AG09309 (cell line): ENCODE measurements around the gene GFRAL.
"Not testable (repeated sequence)": the region's sequence is repeated elsewhere in the genome, so short reads cannot be mapped to it uniquely, and the experiment has no call there.

ENCODE experiments used
- DNase-seq: peaks from one replicate; pipeline ENCODE4 v3.0.0-alpha.2; 2010; ENCODE audit warnings: low read depth
- H3K4me3 ChIP-seq: 2 replicates; pipeline ENCODE4 v1.5.1; 2011; ENCODE audit warnings: mild to moderate bottlenecking, low read depth, low read length, moderate library complexity; ENCODE audit not compliant: control insufficient read depth
- TF ChIP-seq, protein P1 (sequence below): IDR thresholded peaks from 2 replicates; pipeline ENCODE4 v1.5.1; 2011; ENCODE audit warnings: mild to moderate bottlenecking, low read depth, low read length, inconsistent platforms; ENCODE audit not compliant: insufficient read depth, control insufficient read depth; ENCODE audit errors: missing control alignments

GFRAL gene

DNA sequence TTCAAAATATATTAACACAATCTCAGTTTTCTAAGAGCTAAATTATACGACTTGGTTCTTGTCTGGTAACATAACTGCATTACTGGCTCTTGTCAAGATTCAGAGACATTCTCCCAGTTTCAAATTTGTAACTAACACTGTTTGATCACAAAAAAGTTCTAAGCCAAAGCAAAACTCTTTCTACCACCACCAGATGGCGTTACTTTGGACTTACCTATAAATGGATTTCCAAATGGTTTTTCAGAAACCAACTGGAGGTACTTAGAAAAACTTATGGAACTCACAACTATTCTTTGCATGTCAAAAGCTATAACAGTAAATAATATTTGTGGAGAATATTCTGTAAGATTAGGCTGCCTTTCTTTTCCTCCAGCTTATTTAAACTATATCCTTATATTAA is 34.2 kb upstream of the GFRAL start:
- DNase-seq: no peak
- H3K4me3 ChIP-seq: no peak overlapping the region
- TF ChIP-seq, protein P1, sequence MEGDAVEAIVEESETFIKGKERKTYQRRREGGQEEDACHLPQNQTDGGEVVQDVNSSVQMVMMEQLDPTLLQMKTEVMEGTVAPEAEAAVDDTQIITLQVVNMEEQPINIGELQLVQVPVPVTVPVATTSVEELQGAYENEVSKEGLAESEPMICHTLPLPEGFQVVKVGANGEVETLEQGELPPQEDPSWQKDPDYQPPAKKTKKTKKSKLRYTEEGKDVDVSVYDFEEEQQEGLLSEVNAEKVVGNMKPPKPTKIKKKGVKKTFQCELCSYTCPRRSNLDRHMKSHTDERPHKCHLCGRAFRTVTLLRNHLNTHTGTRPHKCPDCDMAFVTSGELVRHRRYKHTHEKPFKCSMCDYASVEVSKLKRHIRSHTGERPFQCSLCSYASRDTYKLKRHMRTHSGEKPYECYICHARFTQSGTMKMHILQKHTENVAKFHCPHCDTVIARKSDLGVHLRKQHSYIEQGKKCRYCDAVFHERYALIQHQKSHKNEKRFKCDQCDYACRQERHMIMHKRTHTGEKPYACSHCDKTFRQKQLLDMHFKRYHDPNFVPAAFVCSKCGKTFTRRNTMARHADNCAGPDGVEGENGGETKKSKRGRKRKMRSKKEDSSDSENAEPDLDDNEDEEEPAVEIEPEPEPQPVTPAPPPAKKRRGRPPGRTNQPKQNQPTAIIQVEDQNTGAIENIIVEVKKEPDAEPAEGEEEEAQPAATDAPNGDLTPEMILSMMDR: peak; percentile 37

DNA sequence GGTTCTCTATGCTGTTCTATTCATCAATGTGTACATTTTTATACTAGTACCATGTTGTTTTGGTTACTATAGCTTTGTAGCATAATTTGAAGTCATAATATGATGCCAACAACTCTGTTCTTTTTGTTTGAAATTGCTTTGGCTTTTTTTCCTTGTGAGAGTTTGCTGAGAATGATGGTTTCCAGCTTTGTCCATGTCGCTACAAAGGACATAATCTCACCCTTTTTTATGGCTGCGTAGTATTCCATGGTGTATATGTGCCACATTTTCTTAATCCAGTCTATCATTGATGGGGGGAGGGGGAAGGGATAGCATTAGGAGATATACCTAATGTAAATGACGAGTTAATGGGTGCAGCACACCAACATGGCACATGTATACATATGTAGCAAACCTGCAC is 30.1 kb upstream of the GFRAL start:
- DNase-seq, H3K4me3 ChIP-seq: not testable (repeated sequence)

DNA sequence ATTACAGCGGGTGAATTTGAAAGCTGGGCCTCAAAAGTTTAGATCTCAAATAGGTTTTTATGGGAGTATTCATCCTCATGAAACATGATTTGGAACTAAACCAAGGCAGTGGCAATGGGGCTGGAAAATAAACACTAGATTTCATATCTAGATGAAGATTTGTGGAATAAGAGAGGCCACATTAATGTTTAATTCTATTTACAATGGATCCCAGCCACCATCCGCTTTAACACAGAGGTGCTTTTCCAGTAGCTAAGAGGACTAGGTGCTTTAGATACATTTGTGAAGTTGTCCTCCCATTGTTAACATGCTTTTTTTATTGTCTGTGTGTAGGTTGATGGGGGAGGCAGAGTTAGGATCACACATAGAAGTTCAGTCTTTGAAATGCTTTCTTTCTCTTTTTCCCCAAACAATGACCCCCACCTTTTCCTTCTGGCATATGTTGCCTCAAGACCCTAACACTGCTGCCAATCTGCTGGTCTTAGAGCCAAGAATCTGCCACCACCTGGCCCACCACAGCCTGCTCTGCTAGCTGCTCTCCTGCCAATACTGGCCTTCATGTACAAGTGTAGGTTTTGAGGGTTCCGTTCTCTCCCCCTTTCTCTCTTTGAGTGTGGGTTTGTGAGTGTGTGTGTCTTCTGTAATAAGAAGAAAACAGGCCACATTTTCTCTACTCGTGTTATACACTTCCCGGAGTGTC is 27.8 kb upstream of the GFRAL start:
- H3K4me3 ChIP-seq: no peak overlapping the region
- no peak for DNase-seq

DNA sequence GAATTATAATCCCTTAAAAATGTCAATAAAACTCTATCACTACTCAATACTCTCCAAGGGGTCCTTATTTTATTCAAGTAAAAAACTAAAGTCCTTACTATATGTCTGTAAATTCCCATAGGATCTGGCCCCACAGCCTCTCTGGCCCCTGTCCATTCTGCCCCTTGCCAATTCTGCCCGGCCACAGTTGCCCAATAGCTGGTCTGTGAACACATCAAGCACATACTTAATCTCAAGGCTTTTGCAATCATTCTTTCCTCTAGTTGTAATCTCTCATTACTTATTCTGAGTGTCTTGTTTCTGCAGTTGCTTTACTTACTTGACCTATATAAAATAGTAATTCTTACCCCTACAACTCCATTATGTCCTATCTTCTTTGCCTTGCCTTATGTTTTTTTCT is 22.5 kb upstream of the GFRAL start:
- H3K4me3 ChIP-seq: no peak overlapping the region
- no peak for DNase-seq
- TF ChIP-seq, protein P1: no peak

More for the DNA sequence above, 27.8 kb upstream of the GFRAL start:
- TF ChIP-seq, protein P1: no peak

DNA sequence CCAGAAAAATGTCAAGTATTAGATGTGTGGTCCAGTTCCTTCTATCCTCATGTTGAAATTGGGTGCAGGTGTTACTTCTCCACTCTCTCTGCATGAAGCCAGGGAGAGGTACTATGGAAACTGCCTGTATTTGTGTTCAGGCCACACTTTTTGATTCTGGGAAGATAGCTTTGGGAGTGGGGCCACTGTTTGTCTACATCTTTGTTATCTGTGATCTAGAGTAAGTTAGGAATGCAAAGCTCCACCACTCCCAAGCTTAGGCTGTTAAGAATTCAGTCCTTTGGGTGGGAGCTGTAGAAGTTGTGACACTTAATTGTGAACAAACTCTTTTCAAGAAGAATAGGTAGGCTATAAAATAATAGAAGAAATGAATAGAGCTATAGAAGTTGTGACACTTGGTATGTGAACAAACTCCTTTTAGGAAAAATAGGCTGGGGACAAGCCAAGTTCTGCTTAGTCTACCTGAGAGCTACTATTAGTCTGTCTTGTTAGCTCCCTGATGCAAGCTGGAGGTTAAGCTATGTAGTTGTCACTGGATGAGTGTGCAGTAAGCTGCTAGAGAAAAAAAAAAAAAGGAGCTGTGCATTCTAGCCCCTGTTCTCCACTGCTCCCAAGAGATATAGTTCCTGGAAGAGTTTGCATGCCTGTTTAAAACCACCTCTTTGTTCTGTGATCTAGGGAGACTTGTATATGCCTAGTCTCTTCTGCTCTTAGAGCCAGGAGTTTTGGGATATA is 7.1 kb upstream of the GFRAL start:
- no peak overlapping the region for H3K4me3 ChIP-seq
- no peak for DNase-seq
- TF ChIP-seq, protein P1: no peak

DNA sequence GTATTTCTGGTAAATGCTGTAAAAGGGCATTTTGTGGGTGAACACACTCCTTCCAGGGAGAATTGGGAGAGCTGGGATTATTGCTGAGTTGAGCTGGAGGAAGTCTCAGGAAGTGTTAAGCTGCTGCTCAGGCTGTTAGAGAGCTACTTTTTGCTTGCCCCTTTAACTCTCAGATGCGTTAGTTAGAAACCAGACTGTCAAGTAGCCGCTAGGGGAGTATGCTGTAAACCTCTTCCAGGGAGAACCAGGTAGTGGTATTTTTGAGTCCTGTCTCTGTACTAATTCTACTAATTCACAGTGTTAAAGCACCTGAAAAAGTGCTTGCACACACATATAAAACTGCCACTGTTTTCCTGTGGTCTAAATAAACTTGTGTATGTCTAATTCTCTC is 6.6 kb upstream of the GFRAL start:
- DNase-seq: no peak
- no peak overlapping the region for H3K4me3 ChIP-seq
- TF ChIP-seq, protein P1: no peak

DNA sequence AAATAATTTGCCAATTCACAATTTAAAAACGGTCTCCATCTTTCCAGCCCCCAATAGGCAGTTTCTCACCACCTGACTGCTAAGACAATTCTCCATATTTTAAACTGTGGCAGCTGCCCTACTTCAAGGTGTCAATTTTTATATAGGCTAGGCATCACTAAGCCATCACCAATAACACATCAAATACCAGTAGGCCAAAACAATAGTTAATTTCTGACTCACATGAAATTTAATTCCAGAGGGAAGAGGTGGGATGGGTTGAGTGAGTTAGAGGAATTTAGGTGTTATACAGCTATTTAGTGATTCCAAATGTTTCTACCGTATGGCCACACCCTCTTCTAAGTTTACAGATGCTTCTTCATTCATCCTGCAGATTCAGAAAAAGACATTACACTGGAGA is 49.9 kb downstream of the GFRAL start:
- no peak for DNase-seq
- TF ChIP-seq, protein P1: no peak

More for the DNA sequence above, 49.9 kb downstream of the GFRAL start:
- no peak overlapping the region for H3K4me3 ChIP-seq
